Fibroblast of skin of right biceps (primary cell): ENCODE data around the gene ZBTB7C.
A peak's percentile ranks its signal among the peaks of the same experiment; 100 is the strongest.

Experiments
- DNase-seq: peaks from one replicate; pipeline ENCODE4 v3.0.0-alpha.2; 2013

ZBTB7C gene

GRCh38 chr18:48050176-48050575 lies 359.0 kb downstream of the ZBTB7C start:
- no peak for DNase-seq

GRCh38 chr18:48049757-48050156 lies 359.4 kb downstream of the ZBTB7C start:
- no peak for DNase-seq

GRCh38 chr18:48048251-48048650 lies 360.9 kb downstream of the ZBTB7C start:
- DNase-seq = no peak

GRCh38 chr18:48046843-48047242 lies 362.3 kb downstream of the ZBTB7C start:
- no peak for DNase-seq

GRCh38 chr18:48045744-48046143 lies 363.4 kb downstream of the ZBTB7C start:
- DNase-seq = no peak

GRCh38 chr18:48044944-48045343 lies 364.2 kb downstream of the ZBTB7C start:
- DNase-seq = no peak

- DNase-seq = no peak
Measured at GRCh38 chr18:48043166-48043565, 366.0 kb downstream of the ZBTB7C start.

GRCh38 chr18:48042431-48042830 lies 366.8 kb downstream of the ZBTB7C start:
- no peak for DNase-seq

- DNase-seq = no peak
Measured at GRCh38 chr18:48040457-48041110, 368.6 kb downstream of the ZBTB7C start.

GRCh38 chr18:48039769-48040215 lies 369.4 kb downstream of the ZBTB7C start:
- no peak for DNase-seq

- DNase-seq = no peak
Measured at GRCh38 chr18:48038636-48039035, 370.5 kb downstream of the ZBTB7C start.

GRCh38 chr18:48037481-48038271 lies 371.5 kb downstream of the ZBTB7C start:
- no peak for DNase-seq

- DNase-seq = no peak
Measured at GRCh38 chr18:48036641-48037421, 372.4 kb downstream of the ZBTB7C start.

- DNase-seq = no peak
Measured at GRCh38 chr18:48036226-48036625, 373.0 kb downstream of the ZBTB7C start.

GRCh38 chr18:48035556-48035860 lies 373.7 kb downstream of the ZBTB7C start:
- no peak for DNase-seq

GRCh38 chr18:48034651-48035555 lies 374.3 kb downstream of the ZBTB7C start:
- no peak for DNase-seq

GRCh38 chr18:48033790-48034650 lies 375.2 kb downstream of the ZBTB7C start:
- no peak for DNase-seq

GRCh38 chr18:48032876-48033789 lies 376.1 kb downstream of the ZBTB7C start:
- DNase-seq = peak; percentile 69

- no peak for DNase-seq
Measured at GRCh38 chr18:48031641-48032040, 377.5 kb downstream of the ZBTB7C start.
